ENCODE measurements around the gene TCFL5.

- TF ChIP-seq POLR2A (IDR thresholded peaks at IDR 0.05) (no peak), CTCF (IDR thresholded peaks at IDR 0.05) (no peak)
Measured at GRCh38 chr20:62834967-62835730, 26.5 kb downstream of the TCFL5 start.

All from adrenal gland (tissue), 5 donors.